ENCODE data around the gene ELAVL2.

DNA sequence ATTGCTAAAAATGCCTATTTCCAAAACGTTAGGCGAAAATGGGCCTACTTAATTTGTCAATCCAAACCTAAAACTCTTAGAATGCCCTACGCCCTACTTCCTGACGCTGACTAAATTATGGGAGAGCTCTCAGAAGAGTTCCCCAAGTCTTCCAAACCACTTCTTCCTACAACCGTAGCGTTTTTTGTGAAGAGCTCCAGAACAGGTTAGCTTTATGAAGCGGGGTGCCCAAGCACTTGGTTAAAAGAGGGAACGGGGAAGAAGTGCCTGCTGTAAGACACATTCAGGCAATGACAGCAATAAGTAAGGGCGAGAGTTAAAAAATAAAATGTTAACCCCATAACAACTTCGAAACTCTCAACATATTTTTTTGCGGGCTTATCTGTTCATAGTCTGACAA, 2.8 kb downstream of the ELAVL2 start:
- no peak for TF ChIP-seq SMAD3 (CRISPR knock-in tag; IDR thresholded peaks at IDR 0.05; ENCODE audit: borderline replicate concordance)
- TF ChIP-seq, protein P1, sequence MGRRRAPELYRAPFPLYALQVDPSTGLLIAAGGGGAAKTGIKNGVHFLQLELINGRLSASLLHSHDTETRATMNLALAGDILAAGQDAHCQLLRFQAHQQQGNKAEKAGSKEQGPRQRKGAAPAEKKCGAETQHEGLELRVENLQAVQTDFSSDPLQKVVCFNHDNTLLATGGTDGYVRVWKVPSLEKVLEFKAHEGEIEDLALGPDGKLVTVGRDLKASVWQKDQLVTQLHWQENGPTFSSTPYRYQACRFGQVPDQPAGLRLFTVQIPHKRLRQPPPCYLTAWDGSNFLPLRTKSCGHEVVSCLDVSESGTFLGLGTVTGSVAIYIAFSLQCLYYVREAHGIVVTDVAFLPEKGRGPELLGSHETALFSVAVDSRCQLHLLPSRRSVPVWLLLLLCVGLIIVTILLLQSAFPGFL (CRISPR knock-in tag; IDR thresholded peaks at IDR 0.05; ENCODE audit: borderline replicate concordance) = no peak
- TF ChIP-seq, protein P2, sequence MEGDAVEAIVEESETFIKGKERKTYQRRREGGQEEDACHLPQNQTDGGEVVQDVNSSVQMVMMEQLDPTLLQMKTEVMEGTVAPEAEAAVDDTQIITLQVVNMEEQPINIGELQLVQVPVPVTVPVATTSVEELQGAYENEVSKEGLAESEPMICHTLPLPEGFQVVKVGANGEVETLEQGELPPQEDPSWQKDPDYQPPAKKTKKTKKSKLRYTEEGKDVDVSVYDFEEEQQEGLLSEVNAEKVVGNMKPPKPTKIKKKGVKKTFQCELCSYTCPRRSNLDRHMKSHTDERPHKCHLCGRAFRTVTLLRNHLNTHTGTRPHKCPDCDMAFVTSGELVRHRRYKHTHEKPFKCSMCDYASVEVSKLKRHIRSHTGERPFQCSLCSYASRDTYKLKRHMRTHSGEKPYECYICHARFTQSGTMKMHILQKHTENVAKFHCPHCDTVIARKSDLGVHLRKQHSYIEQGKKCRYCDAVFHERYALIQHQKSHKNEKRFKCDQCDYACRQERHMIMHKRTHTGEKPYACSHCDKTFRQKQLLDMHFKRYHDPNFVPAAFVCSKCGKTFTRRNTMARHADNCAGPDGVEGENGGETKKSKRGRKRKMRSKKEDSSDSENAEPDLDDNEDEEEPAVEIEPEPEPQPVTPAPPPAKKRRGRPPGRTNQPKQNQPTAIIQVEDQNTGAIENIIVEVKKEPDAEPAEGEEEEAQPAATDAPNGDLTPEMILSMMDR (IDR thresholded peaks at IDR 0.05) = no peak
